GM10847 (cell line): ENCODE measurements around the gene WBP11.

Experiments used
- POLR2A ChIP-seq: IDR thresholded peaks from 2 replicates; pipeline ENCODE4 v1.6.1; 2011; ENCODE audit not compliant: insufficient read length; ENCODE audit errors: extremely low read depth

The WBP11 gene

DNA sequence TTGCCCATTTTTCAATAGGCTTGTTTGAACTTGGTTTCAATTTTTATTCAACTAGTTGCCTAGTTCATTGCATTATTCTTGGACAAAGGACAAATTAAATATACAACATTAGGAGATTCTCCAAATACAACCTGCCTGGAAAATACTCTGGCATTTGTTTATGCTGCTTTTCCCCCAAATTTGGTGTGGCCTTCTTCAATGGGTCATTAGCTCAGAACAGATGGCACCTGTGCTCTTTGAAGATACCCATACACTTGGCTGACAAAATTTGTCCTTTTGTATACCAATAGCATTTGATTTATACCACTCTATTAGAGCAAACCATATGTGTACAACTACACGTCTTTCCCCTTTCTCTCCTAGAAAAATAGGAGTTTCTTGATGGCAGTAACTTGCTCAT is 35.7 kb downstream of the WBP11 start:
- TF ChIP-seq POLR2A, result no peak

DNA sequence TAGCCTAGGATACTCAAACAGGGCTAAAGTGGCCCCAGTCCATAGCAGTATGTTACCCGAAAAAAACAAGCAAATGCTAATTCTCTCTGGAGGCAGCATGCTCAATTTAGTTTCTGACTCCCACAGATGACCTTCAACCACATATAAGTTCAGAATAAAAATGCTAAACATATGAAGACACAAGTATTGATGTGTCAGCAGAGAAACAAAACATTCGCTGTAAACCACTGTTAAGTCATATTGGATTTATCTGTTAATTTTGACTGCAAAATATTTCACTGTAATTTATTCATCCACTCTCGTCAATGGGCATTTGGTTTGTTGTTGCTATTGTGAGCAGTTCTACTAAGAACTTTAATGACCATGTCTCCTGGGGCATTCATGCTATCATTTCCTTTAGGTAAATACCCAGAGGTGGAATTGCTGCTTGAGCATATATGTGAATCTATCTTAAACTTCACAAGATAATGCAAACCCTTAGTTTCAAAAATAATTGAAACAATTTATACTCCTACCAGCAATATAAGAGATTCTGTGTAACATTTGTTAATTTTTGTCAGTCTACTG is 36.5 kb downstream of the WBP11 start:
- TF ChIP-seq POLR2A, result no peak

DNA sequence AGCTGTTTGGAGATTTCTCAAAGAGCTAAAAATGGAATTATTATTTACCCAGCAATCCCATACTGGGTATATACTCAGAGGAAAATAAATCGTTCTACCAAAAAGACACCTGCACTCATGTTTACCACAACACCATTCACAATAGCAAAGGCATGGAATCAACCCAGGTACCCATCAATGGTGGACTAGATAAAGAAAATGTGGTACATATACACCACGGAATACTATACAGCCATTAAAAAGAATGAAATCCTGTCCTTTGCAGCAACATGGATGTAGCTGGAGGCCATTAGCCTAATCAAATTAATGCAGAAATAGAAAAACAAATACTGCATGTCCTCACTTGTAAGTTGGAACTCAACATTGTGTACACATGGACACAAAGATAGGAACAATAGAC is 37.9 kb downstream of the WBP11 start:
- TF ChIP-seq POLR2A, result no peak

DNA sequence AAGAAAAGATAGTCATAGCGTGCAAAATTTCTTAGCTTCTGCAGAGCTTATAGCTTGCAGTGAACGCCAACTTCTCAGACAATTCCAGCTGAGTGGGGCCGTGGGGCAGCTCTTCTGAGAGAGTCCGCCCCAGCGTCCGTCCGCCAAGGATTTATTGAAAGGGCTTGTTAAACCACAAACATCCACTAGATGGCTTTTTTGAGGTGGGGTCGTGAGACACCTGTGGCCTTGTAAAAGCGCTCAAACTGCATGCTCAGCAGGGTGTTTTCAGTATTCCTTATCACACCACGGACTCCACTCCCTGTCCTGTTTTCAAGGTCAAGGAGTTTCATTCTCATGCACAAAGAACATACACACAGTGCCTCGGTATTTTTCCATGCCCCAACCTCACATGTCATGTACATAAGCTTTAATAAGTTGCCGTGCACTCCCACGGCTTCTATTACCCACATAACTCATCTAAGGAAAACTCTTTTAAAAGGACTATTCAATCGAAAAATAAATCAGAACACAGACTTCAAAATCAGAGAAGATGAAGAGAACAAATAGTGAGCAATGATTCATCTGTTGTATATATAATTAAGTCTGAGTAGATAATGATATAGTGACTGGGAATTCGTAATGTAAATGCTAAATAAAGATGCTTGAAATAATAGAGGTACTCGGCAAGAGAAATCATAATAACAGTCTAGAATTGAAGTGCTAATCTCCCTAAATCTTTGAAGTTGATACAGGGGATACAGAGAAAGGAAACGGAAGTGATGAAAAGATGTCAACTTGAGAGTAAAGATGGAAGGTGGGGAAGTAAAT is 46.7 kb downstream of the WBP11 start:
- TF ChIP-seq POLR2A, result no peak

DNA sequence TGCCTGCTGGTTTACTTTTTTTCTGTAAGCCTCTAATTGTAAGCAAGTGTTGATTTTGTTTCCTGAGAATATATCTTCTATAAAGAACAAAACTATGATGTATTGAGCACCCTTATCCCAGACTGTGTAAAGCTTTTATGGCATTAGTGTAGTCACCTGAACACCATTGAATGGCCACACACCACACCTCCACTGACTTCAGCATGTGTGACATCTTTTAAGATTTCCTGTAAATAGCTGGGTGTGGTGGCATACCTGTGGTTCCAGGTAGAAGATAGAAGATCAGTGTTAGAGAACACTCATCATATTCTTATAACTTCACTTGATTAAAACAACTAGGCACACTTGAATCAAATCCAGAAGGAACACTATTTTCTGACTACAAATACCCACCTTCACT is 51.3 kb downstream of the WBP11 start:
- TF ChIP-seq POLR2A, result no peak

DNA sequence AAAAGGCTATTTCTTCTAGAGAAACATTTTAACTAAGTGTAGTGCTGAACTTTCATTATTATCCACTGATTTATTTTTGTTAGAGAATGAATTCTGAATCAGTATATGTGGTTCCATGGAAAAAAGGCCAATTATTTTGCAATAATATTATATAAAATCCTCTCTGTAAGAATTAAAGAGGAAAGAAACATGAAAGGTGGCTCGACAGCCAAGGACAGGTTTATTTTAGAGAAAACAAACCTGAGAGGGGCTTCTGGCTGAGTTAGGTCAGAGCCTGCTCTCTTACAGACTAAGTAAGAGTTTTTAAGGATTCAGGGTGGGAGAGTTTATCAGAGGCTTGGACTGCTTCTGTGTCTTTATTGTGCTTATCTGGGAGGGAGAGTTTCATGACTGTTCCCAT is 60.2 kb downstream of the WBP11 start:
- no peak for TF ChIP-seq POLR2A

DNA sequence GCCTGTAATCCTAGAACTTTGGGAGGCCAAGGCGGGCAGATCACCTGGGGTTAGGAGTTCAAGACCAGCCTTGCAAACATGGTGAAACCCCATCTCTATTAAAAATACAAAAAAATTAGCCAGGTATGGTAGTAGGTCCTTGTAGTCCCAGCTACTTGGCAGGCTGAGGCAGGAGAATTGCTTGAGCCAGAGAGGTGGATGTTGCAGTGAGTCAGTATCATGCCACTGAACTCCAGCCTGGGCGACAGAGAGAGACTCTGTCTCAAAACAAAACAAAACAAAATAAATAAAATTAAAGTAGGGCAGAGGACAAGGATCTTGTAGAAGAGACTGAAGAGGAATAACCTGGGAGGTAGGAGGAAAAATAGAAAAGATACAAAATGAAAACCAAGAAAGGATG is 61.3 kb downstream of the WBP11 start:
- no peak for TF ChIP-seq POLR2A

DNA sequence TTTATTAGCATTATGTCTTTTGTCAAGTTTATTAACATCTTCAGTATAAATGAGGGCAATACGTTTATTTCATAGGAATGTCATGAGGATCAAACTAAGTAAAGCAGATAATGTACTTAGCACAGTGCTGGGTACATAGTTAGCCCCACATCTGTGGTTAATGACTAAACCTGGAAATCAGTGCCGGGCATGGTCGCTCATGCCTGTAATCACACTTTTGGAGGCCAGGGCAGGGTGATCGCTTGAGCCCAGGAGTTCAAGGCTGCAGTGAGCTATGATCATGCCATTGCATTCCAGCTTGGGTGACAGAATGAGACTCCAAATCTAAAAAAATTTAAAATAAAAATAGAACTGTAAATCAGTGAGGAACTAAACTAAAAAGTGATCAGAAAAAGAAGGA is 62.1 kb downstream of the WBP11 start:
- no peak for TF ChIP-seq POLR2A
